ENCODE data around the gene AKAIN1.

DNA sequence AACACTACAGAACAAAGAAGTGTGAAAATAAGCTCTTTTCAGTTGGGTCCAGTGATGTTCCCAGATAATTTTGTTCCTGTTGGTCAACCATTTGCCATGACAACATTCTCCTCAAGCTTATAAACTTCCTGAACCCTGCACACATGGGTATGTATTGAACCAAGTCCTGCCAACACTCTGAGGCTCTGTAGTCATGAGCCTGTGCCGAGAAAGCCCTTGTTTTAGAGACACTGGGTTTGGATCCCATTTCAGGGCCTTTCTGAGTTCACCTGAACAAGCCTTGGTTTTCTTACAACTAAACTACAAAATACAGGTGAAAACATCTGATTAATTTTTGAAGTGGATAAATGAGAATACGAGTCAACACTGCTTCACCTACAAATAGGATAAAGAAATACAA is 38.5 kb downstream of the AKAIN1 start:
- no peak for TF ChIP-seq POLR2A (IDR thresholded peaks at IDR 0.05)
- TF ChIP-seq, protein P1, sequence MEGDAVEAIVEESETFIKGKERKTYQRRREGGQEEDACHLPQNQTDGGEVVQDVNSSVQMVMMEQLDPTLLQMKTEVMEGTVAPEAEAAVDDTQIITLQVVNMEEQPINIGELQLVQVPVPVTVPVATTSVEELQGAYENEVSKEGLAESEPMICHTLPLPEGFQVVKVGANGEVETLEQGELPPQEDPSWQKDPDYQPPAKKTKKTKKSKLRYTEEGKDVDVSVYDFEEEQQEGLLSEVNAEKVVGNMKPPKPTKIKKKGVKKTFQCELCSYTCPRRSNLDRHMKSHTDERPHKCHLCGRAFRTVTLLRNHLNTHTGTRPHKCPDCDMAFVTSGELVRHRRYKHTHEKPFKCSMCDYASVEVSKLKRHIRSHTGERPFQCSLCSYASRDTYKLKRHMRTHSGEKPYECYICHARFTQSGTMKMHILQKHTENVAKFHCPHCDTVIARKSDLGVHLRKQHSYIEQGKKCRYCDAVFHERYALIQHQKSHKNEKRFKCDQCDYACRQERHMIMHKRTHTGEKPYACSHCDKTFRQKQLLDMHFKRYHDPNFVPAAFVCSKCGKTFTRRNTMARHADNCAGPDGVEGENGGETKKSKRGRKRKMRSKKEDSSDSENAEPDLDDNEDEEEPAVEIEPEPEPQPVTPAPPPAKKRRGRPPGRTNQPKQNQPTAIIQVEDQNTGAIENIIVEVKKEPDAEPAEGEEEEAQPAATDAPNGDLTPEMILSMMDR (IDR thresholded peaks at IDR 0.05), result no peak
